WTC11 (cell line): ENCODE results near the gene CACNA1D. TPM values are rescaled to one million over a fixed set of nuclear protein-coding genes. Genes with fewer than 3 reads are reported as not detected.

Experiments used
- ATAC-seq: fragments of 200-7000 bp; cut with Tn5 transposase; 2 replicates; pipeline ENCODE4 v1.10.0; 2021; ENCODE audit warnings: mild to moderate bottlenecking, moderate library complexity
- CTCF ChIA-PET: fragments of 300-600 bp; sonication (Branson Sonifier 250); formaldehyde crosslinking; loops from one replicate; lab custom pipeline; 2021; ENCODE audit warnings: antibody characterized with exemption; lab: Charles Lee
- POLR2A ChIA-PET: fragments of 350-600 bp; sonication (Branson Sonifier 250); formaldehyde crosslinking; loops from one replicate; lab custom pipeline; 2021; ENCODE audit warnings: antibody characterized with exemption; lab: Charles Lee
- DNase-seq: peaks from one replicate; pipeline ENCODE4 v3.0.0; 2021; ENCODE audit warnings: low spot score
- H3K27ac Mint-ChIP-seq: 2 replicates; pipeline ENCODE4 v1.8.0; 2021; ENCODE audit warnings: mixed read lengths
- H3K27me3 Mint-ChIP-seq: 2 replicates; pipeline ENCODE4 v1.8.0; 2021; ENCODE audit warnings: low read depth, mild to moderate bottlenecking, moderate library complexity, mixed read lengths
- H3K36me3 Mint-ChIP-seq: 2 replicates; pipeline ENCODE4 v1.8.0; 2021; ENCODE audit warnings: mixed read lengths
- H3K4me1 Mint-ChIP-seq: 2 replicates; pipeline ENCODE4 v1.8.0; 2022; ENCODE audit warnings: mixed read lengths
- H3K4me3 Mint-ChIP-seq: 2 replicates; pipeline ENCODE4 v1.8.0; 2021; ENCODE audit warnings: mild to moderate bottlenecking, moderate library complexity, mixed read lengths
- H3K9me3 Mint-ChIP-seq: 2 replicates; pipeline ENCODE4 v1.8.0; 2021; ENCODE audit warnings: mixed read lengths
- ATF1 ChIP-seq: sonication (generic); formaldehyde crosslinking; IDR thresholded peaks from 2 replicates; pipeline ENCODE4 v1.8.1; 2023; ENCODE audit warnings: mild to moderate bottlenecking, moderate library complexity, missing genetic modification reagents
- ATF6 ChIP-seq: sonication (generic); formaldehyde crosslinking; IDR thresholded peaks from 2 replicates; pipeline ENCODE4 v1.8.1; 2023; ENCODE audit warnings: mild to moderate bottlenecking, missing genetic modification reagents
- CREB1 ChIP-seq: sonication (generic); formaldehyde crosslinking; IDR thresholded peaks from 2 replicates; pipeline ENCODE4 v1.8.0; 2023; ENCODE audit warnings: mild to moderate bottlenecking, missing genetic modification reagents
- E2F4 ChIP-seq: sonication (generic); formaldehyde crosslinking; IDR thresholded peaks from 2 replicates; pipeline ENCODE4 v1.8.1; 2022; ENCODE audit warnings: low read depth, mild to moderate bottlenecking, moderate library complexity, missing genetic modification reagents, borderline replicate concordance
- EMX1 ChIP-seq: fragments of 250-450 bp; sonication (Bioruptor Pico); IDR thresholded peaks from 2 replicates; pipeline ENCODE4 v1.8.0; 2021; ENCODE audit warnings: mild to moderate bottlenecking
- FOXP1 ChIP-seq: sonication (generic); formaldehyde crosslinking; IDR thresholded peaks from 2 replicates; pipeline ENCODE4 v1.8.0; 2022; ENCODE audit warnings: missing genetic modification reagents, mild to moderate bottlenecking, moderate library complexity, borderline replicate concordance
- GTF2I ChIP-seq: fragments of 250-450 bp; sonication (Bioruptor Pico); conservative IDR thresholded peaks from 2 replicates; pipeline ENCODE4 v1.4.0; 2021; ENCODE audit warnings: mild to moderate bottlenecking
- HMGXB4 ChIP-seq: sonication (generic); formaldehyde crosslinking; IDR thresholded peaks from 2 replicates; pipeline ENCODE4 v1.8.1; 2023; ENCODE audit warnings: mild to moderate bottlenecking, moderate library complexity, missing genetic modification reagents
- JUN ChIP-seq: sonication (generic); formaldehyde crosslinking; IDR thresholded peaks from 2 replicates; pipeline ENCODE4 v1.8.0; 2023; ENCODE audit warnings: mild to moderate bottlenecking, missing genetic modification reagents
- MAX ChIP-seq: sonication (generic); formaldehyde crosslinking; IDR thresholded peaks from 2 replicates; pipeline ENCODE4 v1.8.0; 2022; ENCODE audit warnings: mild to moderate bottlenecking, missing genetic modification reagents
- MXD4 ChIP-seq: fragments of 250-450 bp; sonication (Bioruptor Pico); IDR thresholded peaks from 2 replicates; pipeline ENCODE4 v1.8.0; 2021; ENCODE audit warnings: mild to moderate bottlenecking, moderate library complexity, borderline replicate concordance
- NR1H2 ChIP-seq: sonication (generic); formaldehyde crosslinking; IDR thresholded peaks from 2 replicates; pipeline ENCODE4 v1.9.0; 2021; ENCODE audit warnings: mild to moderate bottlenecking, moderate library complexity, missing genetic modification reagents
- NR3C1 ChIP-seq: sonication (generic); formaldehyde crosslinking; conservative IDR thresholded peaks from 2 replicates; pipeline ENCODE4 v1.8.1; 2023; ENCODE audit warnings: low read depth, mild to moderate bottlenecking, missing genetic modification reagents
- RORB ChIP-seq: fragments of 250-450 bp; sonication (Bioruptor Pico); IDR thresholded peaks from 2 replicates; pipeline ENCODE4 v1.9.0; 2021; ENCODE audit warnings: mild to moderate bottlenecking
- TEAD4 ChIP-seq: sonication (generic); formaldehyde crosslinking; IDR thresholded peaks from 2 replicates; pipeline ENCODE4 v1.8.0; 2022; ENCODE audit warnings: mild to moderate bottlenecking, missing genetic modification reagents
- USF1 ChIP-seq: sonication (generic); formaldehyde crosslinking; IDR thresholded peaks from 2 replicates; pipeline ENCODE4 v1.8.0; 2022; ENCODE audit warnings: mild to moderate bottlenecking, missing genetic modification reagents
- ZMAT4 ChIP-seq: fragments of 250-450 bp; sonication (Bioruptor Pico); IDR thresholded peaks from 2 replicates; pipeline ENCODE4 v1.9.0; 2021; ENCODE audit warnings: mild to moderate bottlenecking
- ZNF281 ChIP-seq: sonication (generic); formaldehyde crosslinking; IDR thresholded peaks from 2 replicates; pipeline ENCODE4 v1.8.0; 2023; ENCODE audit warnings: mild to moderate bottlenecking, missing genetic modification reagents
- ZNF317 ChIP-seq: sonication (generic); formaldehyde crosslinking; IDR thresholded peaks from 2 replicates; pipeline ENCODE4 v1.8.1; 2023; ENCODE audit warnings: low read depth, mild to moderate bottlenecking, moderate library complexity, missing genetic modification reagents, borderline replicate concordance
- ZNF532 ChIP-seq: fragments of 250-450 bp; sonication (Bioruptor Pico); IDR thresholded peaks from 2 replicates; pipeline ENCODE4 v1.9.0; 2021; ENCODE audit warnings: mild to moderate bottlenecking, borderline replicate concordance
- total RNA-seq: library from RNA; stranded (reverse); gene quantifications from 3 replicates; pipeline ENCODE4 v1.2.3, GENCODE V29; 2021

Gene CACNA1D
- total RNA-seq, 1 experiment from 2014 or later, result 2.3 TPM

GRCh38 chr3:53671961-53672299 lies 177.5 kb downstream of the CACNA1D start:
- H3K36me3 Mint-ChIP-seq, result no peaks in the 10 kb centered on the region
- no peak overlapping the region for H3K27ac Mint-ChIP-seq
- POLR2A ChIA-PET, result no interaction called here
- ATAC-seq (no peak), DNase-seq (no peak)
- no peak overlapping the region for H3K4me3 Mint-ChIP-seq
- H3K27me3 Mint-ChIP-seq, result no peaks in the 10 kb centered on the region
- no peak for TF ChIP-seq USF1 (CRISPR knock-in tag)
- TF ChIP-seq ZNF532 (CRISPR knock-in tag), result no peak
- TF ChIP-seq RORB (CRISPR knock-in tag), result no peak
- no peak for TF ChIP-seq ATF1 (CRISPR knock-in tag)
- TF ChIP-seq GTF2I (CRISPR knock-in tag), result no peak
- no peak for TF ChIP-seq NR1H2
- no peak for TF ChIP-seq NR3C1 (CRISPR knock-in tag)
- no peak for TF ChIP-seq FOXP1 (CRISPR knock-in tag)
- TF ChIP-seq ZMAT4, result no peak
- TF ChIP-seq E2F4, result no peak
- TF ChIP-seq HMGXB4 (CRISPR knock-in tag), result no peak
- no peak for TF ChIP-seq JUN (CRISPR knock-in tag)
- TF ChIP-seq CREB1 (CRISPR knock-in tag), result no peak
- TF ChIP-seq MAX, result no peak
- TF ChIP-seq ATF6 (CRISPR knock-in tag), result no peak
- H3K9me3 Mint-ChIP-seq, result no peaks in the 10 kb centered on the region
- CTCF ChIA-PET, result interaction anchor here (1.0 kb wide), 1 partner anchor 256 kb away, joined by 3 read pairs; no protein-coding TSS in a partner anchor
- H3K4me1 Mint-ChIP-seq, result no peaks in the 10 kb centered on the region

- no peaks in the 10 kb centered on the region for H3K36me3 Mint-ChIP-seq
- H3K27me3 Mint-ChIP-seq, result no peaks in the 10 kb centered on the region
- no peak overlapping the region for H3K4me3 Mint-ChIP-seq
- DNase-seq (no peak), ATAC-seq (no peak)
- H3K27ac Mint-ChIP-seq, result no peak overlapping the region
- no peaks in the 10 kb centered on the region for H3K4me1 Mint-ChIP-seq
- H3K9me3 Mint-ChIP-seq, result no peaks in the 10 kb centered on the region
- ChIA-PET POLR2A (interaction anchor here (0.7 kb wide), 1 partner anchor 651 kb away, joined by 3 read pairs; no protein-coding TSS in a partner anchor), CTCF (interaction anchor here (0.6 to 1.0 kb wide), 3 partner anchors 24 to 48 kb away, joined by 3 read pairs; no protein-coding TSS in a partner anchor)
- TF ChIP-seq MXD4 (CRISPR knock-in tag) (no peak), JUN (CRISPR knock-in tag) (no peak), ZNF281 (CRISPR knock-in tag) (no peak), EMX1 (CRISPR knock-in tag) (no peak), ZNF317 (CRISPR knock-in tag) (no peak), TEAD4 (CRISPR knock-in tag) (no peak)
Observed at GRCh38 chr3:53672981-53673380, 178.6 kb downstream of the CACNA1D start.
